Measurements from ENCODE around the gene PTPRN2. TPM values are rescaled to one million over a fixed set of nuclear protein-coding genes. Genes with fewer than 3 reads are reported as not detected.

The PTPRN2 gene
- polyA plus RNA-seq, 6 donors from 2014 or later = 1.4 to 4.6 (median 3.8) TPM

DNA sequence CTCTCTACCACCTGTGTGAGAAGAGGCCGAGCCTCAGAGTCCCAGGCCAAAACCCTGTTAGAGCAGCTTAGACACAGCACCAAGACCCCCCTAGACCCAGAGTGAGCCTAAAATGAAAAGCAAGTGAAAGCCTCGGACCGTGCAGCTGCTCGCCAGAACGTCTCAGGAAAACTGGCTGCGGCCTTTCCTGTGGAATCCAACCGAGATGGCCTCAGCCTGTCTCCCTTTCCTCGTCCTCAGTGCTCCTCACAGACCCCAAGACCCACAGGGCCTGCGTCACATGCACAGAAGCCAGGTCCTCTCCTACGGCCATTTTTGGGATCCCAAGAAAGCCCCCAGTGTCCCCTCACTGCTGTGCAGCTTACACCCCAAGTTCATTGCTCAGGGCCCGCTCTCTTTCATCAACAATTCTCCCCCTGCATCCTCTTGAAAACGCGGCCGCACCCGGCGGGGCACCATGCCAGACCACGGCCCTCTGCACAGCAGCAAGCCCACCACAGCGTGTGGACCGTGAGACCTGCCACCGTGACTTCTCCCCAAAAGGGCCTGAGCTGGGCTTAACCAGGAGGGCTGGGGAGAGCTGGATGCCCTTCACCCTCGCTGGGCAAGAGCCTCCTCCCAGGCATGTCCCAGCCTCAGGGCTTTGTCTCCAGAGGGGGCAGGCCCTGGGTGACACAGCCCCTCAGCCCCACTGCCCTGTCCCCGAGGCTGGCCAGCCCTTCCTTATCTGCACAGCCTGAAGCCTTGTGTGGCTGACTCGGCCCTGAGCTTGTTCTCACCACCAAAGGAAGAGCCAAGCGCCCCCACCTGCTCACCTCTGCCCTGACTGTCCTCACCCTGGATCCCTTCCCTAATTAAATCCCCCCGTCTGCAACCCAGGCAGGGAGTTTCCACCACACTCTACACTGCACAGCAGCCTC is 142.9 kb downstream of the PTPRN2 start:
- H3K27me3 Mint-ChIP-seq = no peaks in the 10 kb centered on the region
- no peak for DNase-seq
- no peak overlapping the region for H3K4me3 Mint-ChIP-seq
- H3K9me3 Mint-ChIP-seq = peaks cover 0 to 25% (median 1%) of the 10 kb centered on the region in 7 donors
- no peak overlapping the region for H3K27ac Mint-ChIP-seq
- no peaks in the 10 kb centered on the region for H3K4me1 Mint-ChIP-seq
- no peak for ATAC-seq (ENCODE audit: low read depth in 2 of 2)
- no peaks in the 10 kb centered on the region for H3K36me3 Mint-ChIP-seq

DNA sequence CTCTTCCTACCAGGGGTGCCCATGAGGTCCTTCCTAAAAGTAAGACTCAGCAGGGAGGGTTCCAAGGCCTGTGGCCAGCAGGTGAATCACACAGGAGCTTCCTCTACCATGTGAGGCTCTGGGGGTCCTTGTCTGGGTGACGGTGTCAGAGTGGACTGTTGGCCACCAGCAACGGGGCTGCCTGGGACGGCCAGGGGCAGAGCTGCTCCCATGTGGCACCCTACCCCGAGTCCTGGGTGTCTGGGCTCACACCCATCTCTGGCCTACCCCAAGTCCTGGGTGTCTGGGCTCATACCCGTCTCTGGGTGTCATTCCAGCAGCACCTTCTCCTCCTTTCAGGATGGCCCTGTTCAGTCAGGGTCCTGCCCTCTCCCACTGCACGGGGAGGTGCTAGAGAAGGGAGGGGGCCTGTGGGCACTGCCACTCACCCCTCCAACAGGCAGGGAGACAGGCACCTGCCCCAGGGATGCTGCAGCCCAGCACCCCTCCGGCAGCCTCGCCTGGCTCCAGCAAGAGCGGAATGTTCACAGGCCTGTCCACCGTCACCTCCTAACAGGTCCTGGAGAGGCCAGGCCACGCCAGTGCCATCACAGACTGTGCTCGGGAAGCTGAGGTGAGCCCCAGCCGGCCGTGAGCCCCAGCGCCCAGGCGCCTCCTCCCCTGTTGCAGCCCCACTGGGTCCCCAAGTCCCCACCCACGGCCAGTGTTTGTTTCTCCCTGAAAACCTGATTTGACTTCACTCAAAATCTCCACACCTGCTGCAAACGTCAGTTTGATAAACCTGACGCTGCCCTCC is 143.7 kb downstream of the PTPRN2 start:
- ATAC-seq (ENCODE audit: low read depth in 2 of 2) = no peak
- H3K27me3 Mint-ChIP-seq = peaks cover 0 to 3% (median 0%) of the 10 kb centered on the region in 3 donors
- no peak for DNase-seq
- no peak overlapping the region for H3K4me3 Mint-ChIP-seq
- no peaks in the 10 kb centered on the region for H3K4me1 Mint-ChIP-seq
- H3K36me3 Mint-ChIP-seq = no peaks in the 10 kb centered on the region
- peaks cover 0 to 21% (median 1%) of the 10 kb centered on the region in 7 donors for H3K9me3 Mint-ChIP-seq
- no peak overlapping the region for H3K27ac Mint-ChIP-seq

DNA sequence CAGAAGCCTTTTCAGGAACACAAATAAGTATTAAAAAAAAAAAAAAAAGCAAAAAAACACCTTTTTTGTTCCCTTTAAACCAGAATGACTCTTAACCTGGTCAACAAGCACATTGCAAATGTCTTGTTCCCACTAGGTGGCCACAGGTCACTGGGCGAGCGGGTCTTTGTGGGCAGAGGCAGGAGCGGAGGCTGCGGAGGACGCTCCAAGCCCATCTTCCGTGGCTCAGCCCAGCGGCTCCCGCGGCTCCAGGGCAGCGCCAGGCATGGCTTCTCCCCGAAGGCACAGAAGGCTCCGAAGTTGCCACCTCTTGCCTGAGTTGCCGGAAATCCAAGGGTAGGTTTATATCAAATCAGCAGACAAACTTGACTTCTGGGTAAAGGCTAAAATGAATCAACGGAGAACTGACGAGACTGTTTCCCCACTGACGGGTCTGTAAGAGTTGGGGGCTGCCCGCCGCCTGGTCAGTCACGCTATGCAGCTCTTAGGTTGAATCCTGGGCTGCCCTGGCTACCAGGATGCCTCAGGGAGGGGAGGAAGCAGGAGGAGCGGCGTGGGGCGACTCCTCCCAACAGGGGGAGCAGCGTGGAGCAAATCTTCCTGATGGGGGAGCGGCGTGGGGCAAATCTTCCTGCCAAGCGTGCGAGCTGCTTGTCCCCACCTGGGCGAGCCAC is 144.5 kb downstream of the PTPRN2 start:
- ATAC-seq (ENCODE audit: low read depth in 2 of 2) (no peak), DNase-seq (no peak)
- peaks cover 0 to 7% (median 0%) of the 10 kb centered on the region in 3 donors for H3K27me3 Mint-ChIP-seq
- peaks cover 0 to 21% (median 1%) of the 10 kb centered on the region in 7 donors for H3K9me3 Mint-ChIP-seq
- no peak overlapping the region for H3K4me3 Mint-ChIP-seq
- H3K4me1 Mint-ChIP-seq = no peaks in the 10 kb centered on the region
- no peak overlapping the region for H3K27ac Mint-ChIP-seq
- H3K36me3 Mint-ChIP-seq = no peaks in the 10 kb centered on the region

DNA sequence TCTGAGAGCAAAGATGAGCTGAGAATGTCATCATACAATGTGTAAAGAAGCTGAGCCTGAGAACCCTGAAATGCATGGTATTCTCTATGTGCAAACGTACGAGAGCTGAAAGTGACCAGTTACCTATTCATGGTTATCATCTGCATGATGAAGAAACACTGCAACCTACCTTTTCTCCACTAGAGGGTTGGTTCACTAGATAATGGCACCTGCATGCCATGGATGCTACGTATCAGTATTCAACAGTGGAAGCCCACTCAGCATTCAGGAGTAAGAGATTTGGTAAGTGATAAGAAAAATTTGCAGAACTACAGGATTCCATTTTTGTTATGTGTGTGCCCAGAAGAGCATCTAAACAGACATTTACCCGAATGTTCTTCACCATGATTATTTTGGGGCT is 145.4 kb downstream of the PTPRN2 start:
- no peaks in the 10 kb centered on the region for H3K36me3 Mint-ChIP-seq
- H3K4me3 Mint-ChIP-seq = no peak overlapping the region
- no peak for DNase-seq
- ATAC-seq (ENCODE audit: low read depth in 2 of 2) = no peak
- H3K27me3 Mint-ChIP-seq = peaks cover under 1 to 11% (median under 1%) of the 10 kb centered on the region in 3 donors
- peaks cover 0 to 21% (median 1%) of the 10 kb centered on the region in 7 donors for H3K9me3 Mint-ChIP-seq
- no peaks in the 10 kb centered on the region for H3K4me1 Mint-ChIP-seq
- no peak overlapping the region for H3K27ac Mint-ChIP-seq

DNA sequence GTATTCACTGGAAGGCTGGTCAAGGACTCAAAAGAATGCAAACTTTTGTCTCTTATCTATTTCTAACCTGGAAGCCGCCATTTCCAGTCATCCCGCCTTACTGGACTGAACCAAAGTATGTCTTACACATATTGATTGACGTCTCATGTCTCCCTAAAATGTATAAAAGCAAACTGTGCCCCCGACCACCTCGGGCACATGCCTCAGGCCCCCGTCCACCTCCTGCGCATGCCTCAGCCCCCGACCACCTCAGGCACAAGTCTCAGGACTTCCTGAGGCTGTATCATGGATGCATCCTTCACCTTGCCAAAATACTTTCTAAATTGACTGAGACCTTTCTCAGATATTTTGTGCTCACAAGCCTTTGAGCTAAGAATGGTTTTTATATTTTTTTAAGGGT is 148.6 kb downstream of the PTPRN2 start:
- DNase-seq (no peak), ATAC-seq (ENCODE audit: low read depth in 2 of 2) (no peak)
- H3K9me3 Mint-ChIP-seq = peaks cover 0 to 21% (median 12%) of the 10 kb centered on the region in 7 donors
- no peak overlapping the region for H3K27ac Mint-ChIP-seq
- no peaks in the 10 kb centered on the region for H3K4me1 Mint-ChIP-seq
- no peaks in the 10 kb centered on the region for H3K36me3 Mint-ChIP-seq
- H3K4me3 Mint-ChIP-seq = no peak overlapping the region
- H3K27me3 Mint-ChIP-seq = peaks cover 5 to 18% (median 15%) of the 10 kb centered on the region in 3 donors

DNA sequence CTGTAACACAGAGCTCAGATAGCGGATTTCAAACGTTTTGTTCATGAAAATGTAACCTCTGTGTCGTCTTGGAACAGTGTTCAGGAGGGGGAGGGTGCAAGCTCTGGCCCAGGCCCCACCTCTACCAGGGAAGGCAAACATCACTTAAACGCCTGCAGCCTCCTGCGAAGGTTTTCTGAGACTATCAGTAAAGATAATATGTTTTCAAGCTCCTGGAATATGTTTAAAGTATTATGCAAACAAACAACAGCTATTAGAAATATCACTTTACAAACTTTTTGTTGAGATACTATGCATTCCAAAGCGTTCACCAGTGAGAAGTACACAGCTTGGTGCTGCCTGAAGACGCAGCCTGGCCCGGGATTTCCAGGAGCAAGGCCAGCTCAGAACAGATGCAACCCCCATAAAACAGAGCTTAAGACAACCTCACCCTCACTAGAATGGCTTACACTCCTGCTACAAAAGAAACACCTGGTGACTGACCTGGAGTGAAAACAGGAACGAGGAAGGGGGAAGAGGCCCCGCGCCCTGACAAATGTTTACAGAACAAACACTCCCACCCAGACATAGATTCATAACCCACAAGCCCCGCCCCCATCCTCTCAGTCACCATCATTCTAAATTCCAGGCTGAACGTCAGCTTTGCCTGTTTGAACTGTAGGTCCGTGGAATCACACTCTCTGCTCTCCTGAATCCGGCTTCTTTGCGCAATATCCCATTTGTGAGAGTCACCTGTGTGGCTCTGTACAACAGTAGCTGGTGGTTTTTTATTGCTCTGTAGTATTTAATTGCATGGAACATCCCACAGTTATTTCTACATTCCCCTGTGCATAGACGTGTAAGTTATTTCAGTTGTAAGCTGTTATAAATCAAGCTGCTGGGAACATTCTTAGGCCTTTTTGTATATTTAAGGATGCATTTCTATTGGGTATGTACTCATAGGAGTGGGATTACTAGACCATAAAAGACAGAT is 155.0 kb downstream of the PTPRN2 start:
- H3K4me1 Mint-ChIP-seq = peaks cover 14 to 20% (median 15%) of the 10 kb centered on the region in 3 donors
- no peaks in the 10 kb centered on the region for H3K36me3 Mint-ChIP-seq
- H3K4me3 Mint-ChIP-seq = no peak overlapping the region
- no peak overlapping the region for H3K27ac Mint-ChIP-seq
- H3K9me3 Mint-ChIP-seq = peaks cover 0 to 14% (median 4%) of the 10 kb centered on the region in 7 donors
- H3K27me3 Mint-ChIP-seq = peaks cover 5 to 15% (median 11%) of the 10 kb centered on the region in 3 donors
- DNase-seq (no peak), ATAC-seq (ENCODE audit: low read depth in 2 of 2) (no peak)

DNA sequence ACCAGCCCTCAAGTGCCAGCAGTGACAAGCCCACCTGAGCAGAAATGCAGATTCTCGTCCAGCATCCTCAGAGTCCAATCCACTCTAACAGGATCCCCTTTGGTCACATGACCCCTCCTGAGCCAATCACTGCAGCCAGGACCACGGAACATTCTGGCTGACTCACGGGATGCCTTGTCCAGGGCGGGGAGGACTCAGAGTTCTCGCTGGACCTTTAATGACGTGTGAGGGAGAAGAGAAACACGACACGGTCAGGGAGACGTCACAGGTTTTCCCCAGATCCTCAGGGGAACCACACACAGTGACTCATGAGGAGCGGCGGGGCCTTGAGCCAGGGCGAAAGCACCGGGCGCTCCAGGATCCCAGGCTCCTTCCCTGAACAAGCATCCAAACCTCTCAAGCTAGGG is 155.7 kb downstream of the PTPRN2 start:
- H3K4me1 Mint-ChIP-seq = peaks cover 14 to 20% (median 15%) of the 10 kb centered on the region in 3 donors
- H3K4me3 Mint-ChIP-seq = no peak overlapping the region
- peaks cover 0 to 14% (median 4%) of the 10 kb centered on the region in 7 donors for H3K9me3 Mint-ChIP-seq
- H3K27me3 Mint-ChIP-seq = peaks cover 2 to 11% (median 4%) of the 10 kb centered on the region in 3 donors
- DNase-seq (no peak), ATAC-seq (ENCODE audit: low read depth in 2 of 2) (no peak)
- H3K36me3 Mint-ChIP-seq = no peaks in the 10 kb centered on the region
- no peak overlapping the region for H3K27ac Mint-ChIP-seq

DNA sequence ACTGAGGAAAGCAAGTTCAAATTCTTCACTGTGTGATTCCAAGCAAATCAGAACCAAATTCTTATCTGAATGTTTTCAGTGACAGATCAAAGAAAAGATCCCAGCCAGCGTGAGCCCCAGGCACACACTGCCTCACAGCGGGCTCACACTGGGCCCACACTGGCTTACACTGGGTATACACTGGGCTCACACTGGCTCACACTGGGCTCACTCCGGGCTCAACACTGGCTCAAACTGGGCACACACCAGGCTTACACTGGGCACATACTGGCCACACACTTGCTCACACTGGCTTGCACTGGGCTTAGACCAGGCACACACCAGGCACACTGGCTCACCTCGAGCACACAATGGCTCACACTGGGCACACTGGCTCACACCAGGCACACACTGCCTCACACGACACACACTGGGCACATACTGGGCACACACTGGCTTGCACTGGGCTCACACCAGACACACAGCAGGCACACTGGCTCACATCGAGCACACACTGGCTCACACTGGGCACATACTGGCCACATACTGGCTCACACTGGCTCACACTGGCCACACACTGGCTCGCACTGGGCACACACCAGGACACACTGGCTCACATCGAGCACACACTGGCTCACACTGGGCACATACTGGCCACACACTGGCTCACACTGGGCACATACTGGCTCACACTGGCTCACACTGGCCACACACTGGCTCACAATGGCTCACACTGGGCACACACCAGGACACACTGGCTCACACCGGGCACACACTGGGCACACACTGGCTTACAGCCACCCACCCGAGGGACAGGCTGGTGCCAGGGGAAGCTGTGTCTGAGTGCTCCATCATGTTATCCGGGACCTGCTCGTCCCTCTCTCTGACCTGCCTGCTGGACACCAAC is 156.3 kb downstream of the PTPRN2 start:
- peaks cover 0 to 14% (median 4%) of the 10 kb centered on the region in 7 donors for H3K9me3 Mint-ChIP-seq
- no peaks in the 10 kb centered on the region for H3K36me3 Mint-ChIP-seq
- H3K27me3 Mint-ChIP-seq = peaks cover 0 to 9% (median 0%) of the 10 kb centered on the region in 3 donors
- H3K4me3 Mint-ChIP-seq = no peak overlapping the region
- H3K4me1 Mint-ChIP-seq = peaks cover 14 to 20% (median 15%) of the 10 kb centered on the region in 3 donors
- H3K27ac Mint-ChIP-seq = peak overlapping the region in 1 of 6 donors; percentile 12
- ATAC-seq (ENCODE audit: low read depth in 2 of 2) = no peak
- no peak for DNase-seq

DNA sequence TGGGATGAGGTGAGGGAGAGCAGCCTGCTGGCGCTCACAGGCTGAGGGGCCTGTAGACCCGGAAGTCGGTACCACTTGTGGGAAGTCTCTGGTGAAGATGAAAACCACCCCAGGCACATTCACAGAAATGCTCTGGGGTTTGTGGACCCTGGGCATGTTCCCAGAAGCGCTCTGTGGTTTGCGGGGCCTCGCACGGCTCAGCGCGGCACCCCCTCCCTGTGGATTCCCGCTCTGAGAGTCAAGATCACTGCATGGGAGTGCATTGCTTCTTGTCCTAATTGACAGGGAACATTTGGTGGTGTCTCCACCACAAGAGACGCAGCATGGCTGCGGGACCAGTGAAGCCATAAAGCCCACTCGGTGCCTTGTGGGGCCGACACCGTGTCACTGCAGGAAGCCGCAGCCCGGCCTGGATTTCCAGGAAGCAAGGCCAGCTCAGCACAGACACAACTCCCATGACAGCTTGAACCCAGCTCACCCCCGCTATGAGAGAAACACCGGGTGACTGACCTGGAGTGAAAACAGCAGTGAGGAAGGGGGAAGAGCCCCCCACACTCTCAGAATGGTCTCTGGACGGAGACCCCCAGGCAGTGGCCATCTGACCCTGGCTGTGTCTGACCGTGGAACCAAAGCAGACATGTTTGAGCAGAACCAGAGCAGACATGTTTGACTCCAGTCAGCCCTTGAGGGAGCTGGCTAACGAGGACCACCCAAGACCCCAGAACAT is 157.2 kb downstream of the PTPRN2 start:
- Mint-ChIP-seq H3K9me3 (peaks cover 0 to 7% (median under 1%) of the 10 kb centered on the region in 7 donors), H3K4me3 (no peak overlapping the region), H3K4me1 (peaks cover 14 to 20% (median 15%) of the 10 kb centered on the region in 3 donors), H3K36me3 (no peaks in the 10 kb centered on the region), H3K27me3 (peaks cover 0 to 2% (median 0%) of the 10 kb centered on the region in 3 donors), H3K27ac (no peak overlapping the region)
- DNase-seq (no peak), ATAC-seq (ENCODE audit: low read depth in 2 of 2) (no peak)

DNA sequence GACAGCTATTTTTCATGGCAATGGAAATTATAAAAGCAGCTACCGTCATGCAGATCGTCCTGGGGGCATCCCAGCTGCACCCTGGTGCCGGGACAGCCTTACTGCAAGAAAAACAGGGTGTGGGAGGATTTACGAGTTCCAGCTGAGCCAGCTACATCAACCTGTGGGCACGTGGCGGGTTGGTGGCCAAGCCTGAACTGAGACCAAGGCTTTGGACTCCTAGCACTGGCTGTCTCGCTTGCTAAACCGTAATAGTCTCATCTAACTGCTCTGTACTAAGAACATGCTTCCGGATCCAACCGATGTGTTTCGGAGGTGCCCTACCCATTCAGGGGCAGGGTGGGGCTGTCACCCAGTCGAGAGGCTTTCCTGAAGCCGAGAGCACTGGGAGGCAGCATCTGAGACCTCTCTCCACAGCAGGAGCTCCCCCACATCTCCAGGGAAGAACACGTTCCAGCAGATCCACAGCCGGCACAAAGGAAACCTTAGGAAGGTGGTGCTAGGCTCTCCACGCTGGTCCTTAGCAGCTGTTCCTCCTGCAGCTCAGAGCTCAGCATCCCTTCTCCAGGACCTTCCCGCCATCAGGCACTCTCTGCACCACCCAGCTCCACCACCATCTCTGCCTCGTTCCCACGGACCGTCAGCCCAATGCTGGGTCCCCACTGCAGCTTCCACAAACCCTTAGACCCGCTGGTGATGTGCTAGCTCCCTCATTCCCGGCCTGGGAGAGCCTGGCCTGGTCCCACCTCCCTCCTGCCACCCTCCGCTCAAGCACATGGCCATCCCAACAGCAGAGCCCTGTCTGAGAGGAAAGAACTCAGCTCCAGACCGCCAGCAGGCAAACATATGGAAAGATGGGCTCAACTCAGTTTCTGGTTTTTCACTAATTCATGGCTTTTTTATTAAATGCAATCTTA is 158.5 kb downstream of the PTPRN2 start:
- H3K27me3 Mint-ChIP-seq = no peaks in the 10 kb centered on the region
- peaks cover 14 to 20% (median 15%) of the 10 kb centered on the region in 3 donors for H3K4me1 Mint-ChIP-seq
- DNase-seq (no peak), ATAC-seq (ENCODE audit: low read depth in 2 of 2) (no peak)
- peak overlapping the region in 1 of 6 donors; percentile 30 for H3K27ac Mint-ChIP-seq
- peaks cover 0 to 1% (median 0%) of the 10 kb centered on the region in 7 donors for H3K9me3 Mint-ChIP-seq
- H3K36me3 Mint-ChIP-seq = no peaks in the 10 kb centered on the region
- H3K4me3 Mint-ChIP-seq = peak overlapping the region in 1 of 8 donors; percentile 55
